ENCODE measurements around the gene BCAS4. TPM values are rescaled to one million over a fixed set of nuclear protein-coding genes. Genes with fewer than 3 reads are reported as not detected.

BCAS4 gene
- total RNA-seq, 2 experiments from 2014 or later = 6.3 to 6.6 TPM

- Mint-ChIP-seq H3K27ac (no peak overlapping the region), H3K27me3 (no peaks in the 10 kb centered on the region), H3K4me1 (peaks cover 5% of the 10 kb centered on the region), H3K4me3 (no peak overlapping the region), H3K9me3 (no peaks in the 10 kb centered on the region), H3K36me3 (ENCODE audit: low read depth) (peaks cover 30% of the 10 kb centered on the region)
- DNase-seq = no peak
- ChIA-PET CTCF (interaction anchor here (1.7 kb wide), 1 partner anchor 93 kb away, joined by 3 read pairs; the partner anchor contains the start of gene BCAS4), POLR2A (interaction anchor here (1.3 kb wide), 1 partner anchor 14 kb away, joined by 3 read pairs; no protein-coding TSS in a partner anchor)
These were observed 92.7 kb downstream of the BCAS4 start for GRCh38 chr20:50887576-50887975.

GRCh38 chr20:50891138-50891537, 96.3 kb downstream of the BCAS4 start:
- H3K27me3 Mint-ChIP-seq = no peaks in the 10 kb centered on the region
- peaks cover 10% of the 10 kb centered on the region for H3K4me1 Mint-ChIP-seq
- ChIA-PET CTCF (interaction anchor here (1.1 to 1.5 kb wide), 2 partner anchors 97 to 100 kb away, joined by 3 to 6 read pairs; partner anchors contain the start of gene BCAS4), POLR2A (interaction anchor here (1.4 kb wide), 1 partner anchor 9 kb away, joined by 3 read pairs; no protein-coding TSS in a partner anchor)
- no peak overlapping the region for H3K27ac Mint-ChIP-seq
- DNase-seq = no peak
- H3K9me3 Mint-ChIP-seq = no peaks in the 10 kb centered on the region
- H3K36me3 Mint-ChIP-seq (ENCODE audit: low read depth) = peaks cover 51% of the 10 kb centered on the region
- H3K4me3 Mint-ChIP-seq = no peak overlapping the region

GRCh38 chr20:50892394-50892793, 97.5 kb downstream of the BCAS4 start:
- no peak for DNase-seq
- Mint-ChIP-seq H3K27me3 (no peaks in the 10 kb centered on the region), H3K9me3 (no peaks in the 10 kb centered on the region), H3K27ac (no peak overlapping the region), H3K36me3 (ENCODE audit: low read depth) (peaks cover 57% of the 10 kb centered on the region), H3K4me1 (peaks cover 12% of the 10 kb centered on the region), H3K4me3 (no peak overlapping the region)
- CTCF ChIA-PET = no interaction called here
- POLR2A ChIA-PET = interaction anchor here (0.6 kb wide), 1 partner anchor 39 kb away, joined by 3 read pairs; the partner anchor contains the start of gene ADNP

GRCh38 chr20:50893620-50894019, 98.8 kb downstream of the BCAS4 start:
- peaks cover 12% of the 10 kb centered on the region for H3K4me1 Mint-ChIP-seq
- no peak for DNase-seq
- ChIA-PET CTCF (no interaction called here), POLR2A (no interaction called here)
- peaks cover 66% of the 10 kb centered on the region for H3K36me3 Mint-ChIP-seq (ENCODE audit: low read depth)
- H3K4me3 Mint-ChIP-seq = no peak overlapping the region
- no peaks in the 10 kb centered on the region for H3K27me3 Mint-ChIP-seq
- no peak overlapping the region for H3K27ac Mint-ChIP-seq
- no peaks in the 10 kb centered on the region for H3K9me3 Mint-ChIP-seq

GRCh38 chr20:50895111-50895830, 100.4 kb downstream of the BCAS4 start:
- H3K4me3 Mint-ChIP-seq = no peak overlapping the region
- H3K36me3 Mint-ChIP-seq (ENCODE audit: low read depth) = peaks cover 65% of the 10 kb centered on the region
- no peak for DNase-seq
- H3K9me3 Mint-ChIP-seq = no peaks in the 10 kb centered on the region
- POLR2A ChIA-PET = interaction anchor here (0.6 to 1.2 kb wide), 2 partner anchors 34 to 103 kb away, joined by 4 read pairs; no protein-coding TSS in a partner anchor
- H3K27me3 Mint-ChIP-seq = no peaks in the 10 kb centered on the region
- peaks cover 12% of the 10 kb centered on the region for H3K4me1 Mint-ChIP-seq
- CTCF ChIA-PET = interaction anchor here (0.6 to 2.5 kb wide), 6 partner anchors 9 to 102 kb away, joined by 3 to 11 read pairs (median 6); partner anchors contain the start of gene BCAS4
- H3K27ac Mint-ChIP-seq = no peak overlapping the region

GRCh38 chr20:50898475-50898874, 103.6 kb downstream of the BCAS4 start:
- no peak overlapping the region for H3K27ac Mint-ChIP-seq
- H3K4me1 Mint-ChIP-seq = peaks cover 4% of the 10 kb centered on the region
- ChIA-PET CTCF (interaction anchor here (1.3 kb wide), 1 partner anchor 104 kb away, joined by 4 read pairs; the partner anchor contains the start of gene BCAS4), POLR2A (interaction anchor here (1.2 kb wide), 1 partner anchor 11 kb away, joined by 4 read pairs; no protein-coding TSS in a partner anchor)
- H3K9me3 Mint-ChIP-seq = no peaks in the 10 kb centered on the region
- no peaks in the 10 kb centered on the region for H3K27me3 Mint-ChIP-seq
- no peak for DNase-seq
- peaks cover 59% of the 10 kb centered on the region for H3K36me3 Mint-ChIP-seq (ENCODE audit: low read depth)
- H3K4me3 Mint-ChIP-seq = no peak overlapping the region

- Mint-ChIP-seq H3K27me3 (no peaks in the 10 kb centered on the region), H3K4me3 (no peak overlapping the region), H3K4me1 (peaks cover 2% of the 10 kb centered on the region), H3K27ac (no peak overlapping the region), H3K36me3 (ENCODE audit: low read depth) (peaks cover 55% of the 10 kb centered on the region), H3K9me3 (no peaks in the 10 kb centered on the region)
- CTCF ChIA-PET = interaction anchor here (1.1 kb wide), 1 partner anchor 106 kb away, joined by 3 read pairs; the partner anchor contains the start of gene BCAS4
- DNase-seq = no peak
- POLR2A ChIA-PET = interaction anchor here (0.9 to 1.1 kb wide), 2 partner anchors 10 to 29 kb away, joined by 4 to 5 read pairs; no protein-coding TSS in a partner anchor
These were observed 105.4 kb downstream of the BCAS4 start for GRCh38 chr20:50900261-50900660.

GRCh38 chr20:50901301-50901700, 106.4 kb downstream of the BCAS4 start:
- peaks cover 2% of the 10 kb centered on the region for H3K4me1 Mint-ChIP-seq
- peaks cover 55% of the 10 kb centered on the region for H3K36me3 Mint-ChIP-seq (ENCODE audit: low read depth)
- no peak for DNase-seq
- ChIA-PET CTCF (interaction anchor here (1.0 to 1.5 kb wide), 4 partner anchors 28 to 111 kb away, joined by 3 to 8 read pairs (median 3); partner anchors contain the start of gene BCAS4), POLR2A (no interaction called here)
- H3K4me3 Mint-ChIP-seq = no peak overlapping the region
- no peaks in the 10 kb centered on the region for H3K9me3 Mint-ChIP-seq
- no peak overlapping the region for H3K27ac Mint-ChIP-seq
- H3K27me3 Mint-ChIP-seq = no peaks in the 10 kb centered on the region

- H3K27me3 Mint-ChIP-seq = no peaks in the 10 kb centered on the region
- DNase-seq = no peak
- POLR2A ChIA-PET = no interaction called here
- peaks cover 2% of the 10 kb centered on the region for H3K4me1 Mint-ChIP-seq
- H3K36me3 Mint-ChIP-seq (ENCODE audit: low read depth) = peaks cover 45% of the 10 kb centered on the region
- H3K27ac Mint-ChIP-seq = no peak overlapping the region
- H3K9me3 Mint-ChIP-seq = no peaks in the 10 kb centered on the region
- CTCF ChIA-PET = interaction anchor here (1.8 kb wide), 2 partner anchors 8 to 26 kb away, joined by 4 to 5 read pairs; no protein-coding TSS in a partner anchor
- no peak overlapping the region for H3K4me3 Mint-ChIP-seq
These were observed 108.6 kb downstream of the BCAS4 start for GRCh38 chr20:50903353-50904051.

GRCh38 chr20:50904067-50904570, 109.3 kb downstream of the BCAS4 start:
- Mint-ChIP-seq H3K9me3 (no peaks in the 10 kb centered on the region), H3K4me3 (no peak overlapping the region), H3K36me3 (ENCODE audit: low read depth) (peaks cover 40% of the 10 kb centered on the region), H3K27me3 (no peaks in the 10 kb centered on the region), H3K4me1 (peaks cover 2% of the 10 kb centered on the region), H3K27ac (no peak overlapping the region)
- POLR2A ChIA-PET = no interaction called here
- CTCF ChIA-PET = interaction anchor here (1.8 kb wide), 2 partner anchors 8 to 25 kb away, joined by 4 to 5 read pairs; no protein-coding TSS in a partner anchor
- DNase-seq = no peak

- no peaks in the 10 kb centered on the region for H3K9me3 Mint-ChIP-seq
- H3K4me3 Mint-ChIP-seq = no peak overlapping the region
- H3K27me3 Mint-ChIP-seq = no peaks in the 10 kb centered on the region
These were observed 114.6 kb downstream of the BCAS4 start for GRCh38 chr20:50909413-50909812.

GRCh38 chr20:50911030-50911429, 116.2 kb downstream of the BCAS4 start:
- Mint-ChIP-seq H3K36me3 (ENCODE audit: low read depth) (peaks cover 42% of the 10 kb centered on the region), H3K9me3 (no peaks in the 10 kb centered on the region), H3K27ac (peak overlapping the region; percentile 69), H3K4me1 (peaks cover 53% of the 10 kb centered on the region), H3K27me3 (no peaks in the 10 kb centered on the region), H3K4me3 (no peak overlapping the region)
- POLR2A ChIA-PET = interaction anchor here (0.6 to 5.1 kb wide), 3 partner anchors 11 to 19 kb away, joined by 4 to 45 read pairs (median 5); partner anchors contain the start of gene ADNP
- no peak for DNase-seq
- CTCF ChIA-PET = interaction anchor here (1.6 to 1.7 kb wide), 2 partner anchors 18 to 117 kb away, joined by 9 to 13 read pairs; partner anchors contain the start of gene BCAS4

More at GRCh38 chr20:50909413-50909812, 114.6 kb downstream of the BCAS4 start:
- H3K36me3 Mint-ChIP-seq (ENCODE audit: low read depth) = peaks cover 36% of the 10 kb centered on the region
- H3K27ac Mint-ChIP-seq = no peak overlapping the region
- H3K4me1 Mint-ChIP-seq = peaks cover 40% of the 10 kb centered on the region
- ChIA-PET POLR2A (interaction anchor here (1.2 to 1.8 kb wide), 2 partner anchors 10 to 15 kb away, joined by 4 read pairs; no protein-coding TSS in a partner anchor), CTCF (interaction anchor here (0.6 to 3.3 kb wide), 4 partner anchors 11 to 118 kb away, joined by 3 to 13 read pairs (median 4); partner anchors contain the start of gene BCAS4)
- no peak for DNase-seq

All from activated CD4-positive, alpha-beta memory T cell treated with anti-CD3 and anti-CD28 coated beads, Interleukin-2, amount 10 ng/mL, durations not matched to agents 7 days and 5 days (primary cell).